GM18507 (cell line): Measurements from ENCODE around the gene CAPN7.
A peak's percentile ranks its signal among the peaks of the same experiment; 100 is the strongest.

ENCODE experiments used
- DNase-seq: peaks from one replicate; pipeline ENCODE4 v3.0.0; 2011; ENCODE audit warnings: low read depth; ENCODE audit not compliant: insufficient read length; ENCODE audit errors: extremely low spot score
- FAIRE-seq: peaks from 2 replicates; lab custom pipeline; 2011; peaks lifted over from hg19 to GRCh38; lab: Jason Lieb, UNC

Gene CAPN7

DNA sequence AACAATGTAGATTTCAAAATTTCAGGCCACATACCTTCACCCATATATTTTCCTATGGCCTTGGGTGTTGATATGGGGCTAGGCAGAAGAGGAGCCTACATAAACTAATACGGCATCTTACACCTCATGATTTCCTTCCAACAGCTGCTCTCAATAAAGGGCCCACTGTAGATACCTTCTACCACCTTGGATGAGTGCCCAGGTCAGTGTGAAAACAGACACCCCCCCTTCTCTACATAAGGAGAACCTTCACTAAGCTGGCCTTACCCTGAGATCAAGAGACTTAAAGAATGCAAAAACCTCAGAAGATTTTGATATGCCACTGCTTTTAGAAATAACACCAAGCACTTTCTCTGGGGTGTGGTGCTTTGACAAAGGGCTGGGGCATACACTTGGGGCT lies 83.6 kb downstream of the CAPN7 start:
- FAIRE-seq (no peak), DNase-seq (no peak)

GRCh38 chr3:15290736-15291135 lies 84.7 kb downstream of the CAPN7 start:
- FAIRE-seq, result no peak
- no peak for DNase-seq

DNA sequence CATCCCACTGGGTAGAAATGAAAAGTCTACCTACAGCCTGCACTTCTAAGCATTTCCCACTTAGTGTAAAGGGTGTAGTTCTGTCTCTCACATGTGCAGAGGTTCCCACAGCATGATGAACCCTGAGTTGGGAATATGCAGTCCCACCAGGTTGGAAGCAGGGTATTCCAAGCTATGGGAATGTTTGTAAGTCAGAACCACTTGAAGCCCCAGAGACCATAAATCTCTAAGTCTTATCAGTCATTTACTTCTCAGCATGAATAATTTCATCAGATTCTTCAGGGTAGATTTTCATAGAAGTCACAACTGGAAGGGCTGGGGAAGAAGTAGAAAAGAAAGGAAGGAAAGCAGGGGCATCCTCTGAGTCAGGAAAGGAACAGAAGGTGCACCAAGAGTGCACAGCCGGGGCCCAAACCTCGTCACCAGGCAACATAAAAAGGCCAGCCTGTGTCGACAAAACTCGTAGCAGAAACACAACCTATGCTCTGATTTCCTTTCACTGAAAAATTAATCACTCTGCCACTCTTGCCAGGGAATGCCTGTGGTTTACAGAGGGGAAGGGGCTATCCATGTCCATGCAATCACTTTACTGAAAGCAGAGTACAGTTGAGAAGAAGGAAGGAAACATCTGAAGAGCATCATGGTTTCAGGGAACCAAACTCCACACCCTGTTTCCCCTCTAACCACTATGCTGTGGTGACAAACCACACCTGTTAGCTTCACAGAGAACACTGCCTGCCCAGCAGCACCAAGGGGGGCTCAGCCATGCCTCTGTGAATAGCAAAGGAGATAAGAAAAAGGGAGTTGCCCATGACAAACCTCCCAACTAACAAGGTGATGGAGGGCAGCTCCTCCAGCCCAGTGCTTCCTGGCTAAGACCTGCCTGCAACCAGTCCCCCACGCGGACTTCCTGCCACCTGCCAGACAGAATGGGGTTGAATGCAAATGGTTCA lies 85.8 kb downstream of the CAPN7 start:
- DNase-seq (peak; percentile 43), FAIRE-seq (peak; percentile 88)

GRCh38 chr3:15292765-15293522 lies 86.9 kb downstream of the CAPN7 start:
- FAIRE-seq, result no peak
- DNase-seq, result no peak

DNA sequence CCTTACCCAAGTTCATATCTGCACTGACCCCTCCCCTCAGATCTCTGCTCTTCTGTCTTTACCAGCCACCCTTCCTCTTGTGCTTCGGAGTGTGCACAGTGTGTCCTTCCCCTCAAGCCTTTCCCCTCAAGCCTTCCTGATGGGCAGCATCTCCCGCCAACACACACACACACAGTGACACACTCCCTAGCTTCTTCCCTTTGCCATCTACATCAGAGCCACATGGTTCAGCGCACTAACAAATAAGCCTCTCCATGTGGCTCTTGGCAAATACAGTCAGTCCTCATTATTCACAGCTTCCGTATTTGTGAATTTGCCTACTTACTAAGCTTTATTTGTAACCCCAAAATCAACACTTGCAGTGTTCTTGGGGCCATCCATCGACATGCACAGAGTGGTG lies 88.9 kb downstream of the CAPN7 start:
- DNase-seq (no peak), FAIRE-seq (no peak)

- peak; percentile 41 for FAIRE-seq
- DNase-seq, result no peak
Observed at GRCh38 chr3:15295506-15295905, 89.5 kb downstream of the CAPN7 start.

GRCh38 chr3:15297608-15298350 lies 91.7 kb downstream of the CAPN7 start:
- FAIRE-seq, result no peak

DNA sequence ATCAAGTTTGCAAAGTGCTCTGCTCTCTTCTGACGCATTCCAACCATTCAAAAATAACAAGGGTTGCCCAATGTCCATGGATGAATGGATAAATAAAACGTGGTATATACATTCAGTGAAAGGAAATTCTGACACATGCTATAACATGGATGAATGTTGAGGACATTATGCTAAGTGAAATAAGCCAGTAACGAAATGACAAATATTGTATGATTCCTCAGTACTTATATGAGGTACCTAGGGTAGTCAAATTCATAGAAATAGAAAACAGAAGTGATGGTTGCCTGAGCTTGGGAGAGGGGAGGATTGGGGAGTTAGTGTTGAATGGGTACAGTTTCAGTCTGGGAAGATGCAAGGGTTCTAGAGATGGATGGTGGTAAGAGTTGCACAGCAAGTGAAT lies 92.5 kb downstream of the CAPN7 start:
- DNase-seq (no peak), FAIRE-seq (no peak)

More at GRCh38 chr3:15297608-15298350, 91.7 kb downstream of the CAPN7 start:
- no peak for DNase-seq

DNA sequence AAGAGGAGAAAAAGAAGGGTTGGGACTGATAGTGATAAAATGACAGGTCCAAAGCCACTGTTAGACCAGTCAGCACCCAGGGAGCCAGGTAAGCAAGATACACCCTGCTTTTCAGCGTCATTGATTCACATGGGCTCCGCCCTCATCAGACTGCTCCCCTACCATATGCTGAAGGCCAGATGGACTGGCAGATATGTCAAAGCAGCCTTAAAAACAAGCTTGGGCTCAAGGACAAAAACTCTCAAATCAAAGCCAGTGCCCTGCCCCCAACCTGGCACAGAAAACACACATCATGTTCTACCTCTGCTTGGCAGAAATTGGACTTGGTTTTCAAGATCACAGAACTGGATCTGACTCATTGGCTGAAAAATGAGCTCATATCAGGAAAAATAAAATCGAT lies 93.0 kb downstream of the CAPN7 start:
- FAIRE-seq (no peak), DNase-seq (no peak)

- FAIRE-seq (no peak), DNase-seq (no peak)
Observed at GRCh38 chr3:15300323-15301078, 94.5 kb downstream of the CAPN7 start.

DNA sequence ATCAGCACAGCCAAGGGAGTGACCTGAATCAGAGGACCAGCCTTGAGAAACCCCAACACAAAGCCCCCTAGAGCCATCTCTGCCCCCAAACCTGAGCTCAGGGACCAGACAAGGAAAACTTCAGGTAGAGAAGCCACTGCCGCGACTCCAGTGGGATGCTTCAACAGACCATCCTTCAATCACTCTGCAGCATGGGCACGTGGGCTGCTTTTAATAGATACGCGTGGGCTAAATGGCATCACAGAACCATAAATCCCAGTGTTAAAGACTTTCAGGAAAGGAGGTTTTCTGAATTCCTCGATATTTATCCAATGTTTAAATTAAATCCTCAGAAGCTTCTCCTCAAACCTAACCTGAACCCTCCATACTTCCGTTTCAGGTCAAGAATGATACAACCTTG lies 95.7 kb downstream of the CAPN7 start:
- no peak for FAIRE-seq
- no peak for DNase-seq
